Activated CD8-positive, alpha-beta T cell treated with anti-CD3 and anti-CD28 coated beads, Interleukin-2, amount 10 ng/mL, durations not matched to agents 7 days and 5 days (primary cell): Measurements from ENCODE around the gene LHFPL2. TPM values are rescaled to one million over a fixed set of nuclear protein-coding genes. Genes with fewer than 3 reads are reported as not detected.

Experiments used
- ATAC-seq: fragments of 150-1000 bp; cut with Tn5 transposase; one replicate; pipeline ENCODE4 v1.10.0; 2021; ENCODE audit warnings: moderate library complexity
- CTCF ChIA-PET: fragments of 350-600 bp; sonication (Branson Sonifier 250); formaldehyde crosslinking; loops from one replicate; lab custom pipeline; 2021; ENCODE audit warnings: antibody characterized with exemption; lab: Charles Lee
- POLR2A ChIA-PET: fragments of 350-600 bp; sonication (Branson Sonifier 250); formaldehyde crosslinking; loops from one replicate; lab custom pipeline; 2021; ENCODE audit warnings: antibody characterized with exemption; lab: Charles Lee
- DNase-seq: peaks from one replicate; pipeline ENCODE4 v3.0.0-alpha.2; 2020
- H3K27ac Mint-ChIP-seq: one replicate; pipeline ENCODE4 v1.8.0; 2021; ENCODE audit warnings: mild to moderate bottlenecking, mixed read lengths
- H3K27me3 Mint-ChIP-seq: one replicate; pipeline ENCODE4 v1.8.0; 2021; ENCODE audit warnings: low read depth, mixed read lengths
- H3K36me3 Mint-ChIP-seq: one replicate; pipeline ENCODE4 v1.8.0; 2021; ENCODE audit warnings: low read depth, mixed read lengths
- H3K4me1 Mint-ChIP-seq: one replicate; pipeline ENCODE4 v1.8.0; 2021; ENCODE audit warnings: low read depth, mixed read lengths
- H3K4me3 Mint-ChIP-seq: one replicate; pipeline ENCODE4 v1.8.0; 2021; ENCODE audit warnings: mild to moderate bottlenecking, mixed read lengths
- H3K9me3 Mint-ChIP-seq: one replicate; pipeline ENCODE4 v1.8.0; 2022; ENCODE audit warnings: mixed read lengths; ENCODE audit not compliant: insufficient read depth
- total RNA-seq, 2 experiments: library from RNA; stranded (reverse); gene quantifications; one replicate each; pipeline ENCODE4 v1.2.3, GENCODE V29; 2021

Gene LHFPL2
- total RNA-seq, 2 experiments from 2014 or later = 0.34 TPM; not detected in 1

DNA sequence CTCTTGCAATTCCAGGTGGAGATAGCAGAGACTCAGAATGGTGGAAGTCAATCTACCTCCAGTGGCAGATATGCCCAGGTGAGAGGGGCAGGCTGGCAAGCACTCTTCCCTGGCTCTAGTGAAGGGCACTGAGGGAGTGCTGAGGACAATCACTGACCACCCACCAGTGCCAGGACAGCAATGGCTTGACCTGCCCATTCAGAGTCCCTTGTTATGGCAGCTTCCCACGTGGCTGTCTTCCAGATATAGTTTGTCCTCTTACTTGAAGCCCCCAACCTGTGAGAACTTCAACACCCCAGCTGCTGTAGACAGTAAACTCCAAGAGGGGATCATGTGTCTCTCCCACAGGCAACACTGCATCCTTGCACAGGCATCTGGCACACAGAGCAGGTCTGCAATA, 104.7 kb downstream of the LHFPL2 start:
- Mint-ChIP-seq H3K27ac (no peak overlapping the region), H3K36me3 (no peaks in the 10 kb centered on the region), H3K4me1 (no peaks in the 10 kb centered on the region), H3K27me3 (no peaks in the 10 kb centered on the region), H3K9me3 (no peaks in the 10 kb centered on the region), H3K4me3 (no peak overlapping the region)
- DNase-seq (no peak), ATAC-seq (no peak)
- ChIA-PET CTCF (no interaction called here), POLR2A (no interaction called here)

- DNase-seq (no peak), ATAC-seq (no peak)
- no peaks in the 10 kb centered on the region for H3K27me3 Mint-ChIP-seq
- H3K36me3 Mint-ChIP-seq = no peaks in the 10 kb centered on the region
- no peaks in the 10 kb centered on the region for H3K9me3 Mint-ChIP-seq
- ChIA-PET POLR2A (no interaction called here), CTCF (no interaction called here)
- H3K4me1 Mint-ChIP-seq = no peaks in the 10 kb centered on the region
- no peak overlapping the region for H3K27ac Mint-ChIP-seq
- no peak overlapping the region for H3K4me3 Mint-ChIP-seq
These were observed 105.3 kb downstream of the LHFPL2 start for GRCh38 chr5:78543292-78543691.

DNA sequence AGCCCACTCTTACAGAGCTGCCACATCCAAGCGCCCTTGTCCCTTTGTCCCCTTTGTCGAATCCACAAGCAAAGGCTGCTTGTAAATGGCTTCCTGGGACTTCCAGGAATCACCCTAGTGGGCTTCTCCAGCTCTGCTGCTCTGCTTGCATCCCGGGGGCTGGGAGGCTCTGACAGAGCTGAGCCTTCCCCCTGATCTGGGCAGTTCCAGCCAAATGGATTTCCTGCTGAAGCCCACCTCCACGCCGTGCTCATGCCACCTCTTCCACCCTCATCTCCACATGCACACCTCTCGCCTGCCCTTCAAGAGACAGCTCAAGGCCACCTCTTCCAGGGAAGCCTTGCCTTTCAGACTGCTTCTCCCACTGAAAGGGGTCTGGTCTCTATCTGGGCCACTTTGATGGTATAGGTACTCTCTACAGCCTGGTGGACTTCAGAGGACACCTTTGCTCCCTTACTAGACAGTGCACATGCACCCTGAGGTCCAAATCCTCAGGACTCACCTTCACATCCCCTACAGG, 106.2 kb downstream of the LHFPL2 start:
- no peak overlapping the region for H3K4me3 Mint-ChIP-seq
- CTCF ChIA-PET = interaction anchor here (1.5 kb wide), 1 partner anchor 9 kb away, joined by 5 read pairs; no protein-coding TSS in a partner anchor
- H3K4me1 Mint-ChIP-seq = no peaks in the 10 kb centered on the region

DNA sequence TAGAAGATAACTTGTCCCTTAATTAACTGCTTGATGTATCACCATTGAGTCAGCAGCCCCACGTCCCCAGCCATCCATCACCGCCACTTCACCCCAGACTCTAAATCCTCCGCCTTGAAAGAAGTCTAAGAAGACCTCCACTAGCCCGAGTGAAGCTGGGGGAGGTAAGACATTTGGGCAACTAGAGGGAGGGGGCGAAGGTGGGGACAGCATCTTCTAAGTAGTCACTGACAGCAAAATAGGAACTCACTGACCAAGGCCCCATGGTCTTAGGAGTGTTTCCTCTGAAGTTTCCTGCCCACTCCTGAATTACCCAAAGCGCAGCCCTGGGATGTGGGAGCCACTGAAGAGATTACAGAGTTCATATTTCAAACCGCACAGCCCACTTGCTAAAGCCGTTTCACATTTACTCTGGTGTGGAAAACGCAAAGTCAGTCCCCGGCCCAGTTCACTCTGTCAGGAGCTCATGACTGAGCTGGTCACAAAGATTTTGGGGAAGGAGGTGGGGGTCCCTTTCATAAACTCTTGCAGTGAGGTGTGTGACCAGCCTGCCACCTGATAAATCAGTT, 107.4 kb downstream of the LHFPL2 start:
- Mint-ChIP-seq H3K27me3 (peaks cover 3% of the 10 kb centered on the region), H3K9me3 (no peaks in the 10 kb centered on the region), H3K4me3 (no peak overlapping the region), H3K4me1 (no peaks in the 10 kb centered on the region), H3K36me3 (no peaks in the 10 kb centered on the region), H3K27ac (no peak overlapping the region)
- ChIA-PET CTCF (interaction anchor here (1.5 kb wide), 1 partner anchor 8 kb away, joined by 5 read pairs; no protein-coding TSS in a partner anchor), POLR2A (interaction anchor here (0.6 kb wide), 1 partner anchor 15 kb away, joined by 9 read pairs; no protein-coding TSS in a partner anchor)
- ATAC-seq (no peak), DNase-seq (no peak)

More for the DNA sequence above, 106.2 kb downstream of the LHFPL2 start:
- no peak for DNase-seq
- Mint-ChIP-seq H3K27ac (no peak overlapping the region), H3K36me3 (no peaks in the 10 kb centered on the region), H3K27me3 (peaks cover 2% of the 10 kb centered on the region), H3K9me3 (no peaks in the 10 kb centered on the region)
- no peak for ATAC-seq
- POLR2A ChIA-PET = no interaction called here

DNA sequence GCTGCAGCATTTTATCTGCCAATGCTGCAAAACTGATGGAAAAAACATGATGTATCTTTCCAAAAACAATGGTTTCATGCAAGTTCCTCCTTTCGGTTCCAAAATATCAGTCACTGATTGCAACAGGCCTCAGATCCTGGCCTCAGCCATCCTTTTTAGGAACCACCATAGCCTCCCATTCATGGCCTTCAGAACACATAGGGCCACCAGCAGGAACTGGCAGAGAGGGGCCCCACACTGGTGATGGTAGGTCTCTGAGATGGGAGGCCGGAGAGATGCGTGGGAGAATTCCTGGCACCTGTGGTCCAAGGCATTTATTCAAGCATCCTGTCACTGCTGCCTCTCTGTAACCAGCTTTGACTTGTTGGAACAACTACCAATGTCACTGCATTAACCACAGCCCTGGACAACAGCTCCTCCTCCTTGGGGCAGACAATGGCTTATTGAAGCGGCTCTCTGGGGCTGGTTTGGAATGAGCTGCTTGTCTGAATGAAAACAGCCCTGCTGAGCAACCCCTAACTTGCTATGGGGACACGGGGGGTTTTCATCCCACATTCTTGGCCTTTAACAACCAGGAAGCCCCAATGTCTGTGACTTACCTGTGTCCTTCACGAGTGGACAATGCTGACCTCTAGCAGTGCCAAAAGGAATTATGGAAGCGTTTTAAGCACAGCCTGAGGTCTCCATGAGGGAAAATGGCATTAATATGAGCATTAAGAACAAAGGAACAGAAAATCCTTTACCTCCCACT, 108.1 kb downstream of the LHFPL2 start:
- Mint-ChIP-seq H3K4me3 (no peak overlapping the region), H3K27me3 (peaks cover 3% of the 10 kb centered on the region), H3K4me1 (no peaks in the 10 kb centered on the region), H3K9me3 (no peaks in the 10 kb centered on the region), H3K27ac (no peak overlapping the region), H3K36me3 (no peaks in the 10 kb centered on the region)
- CTCF ChIA-PET = no interaction called here
- POLR2A ChIA-PET = no interaction called here
- ATAC-seq (no peak), DNase-seq (no peak)

DNA sequence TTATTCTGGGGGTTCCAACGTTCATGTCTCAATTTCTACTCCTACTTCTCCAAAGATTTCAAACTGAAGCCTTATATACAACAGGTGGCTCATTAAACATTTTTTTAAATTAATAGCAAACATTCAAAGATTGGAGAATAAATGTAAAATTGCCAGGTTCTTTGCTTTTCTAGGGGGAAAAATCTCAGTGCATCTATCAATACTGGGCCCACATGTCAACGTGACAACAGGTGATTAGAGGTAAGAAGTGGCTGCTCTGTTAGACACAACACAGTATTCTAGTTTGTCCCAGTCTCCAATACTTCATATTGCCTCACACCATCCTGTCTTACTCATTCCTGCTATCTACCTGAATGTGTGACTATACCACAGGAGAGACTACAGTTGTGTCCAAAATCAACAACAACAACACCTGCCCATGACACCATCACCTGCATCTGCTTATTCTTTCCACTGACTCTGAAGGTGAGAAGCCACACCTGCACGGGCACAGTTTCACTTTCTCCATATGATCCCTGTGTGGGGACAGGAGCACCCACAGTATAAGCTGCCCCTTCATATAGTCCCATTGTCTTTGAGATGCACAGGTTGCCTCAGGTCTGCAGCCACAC, 110.2 kb downstream of the LHFPL2 start:
- H3K9me3 Mint-ChIP-seq = no peaks in the 10 kb centered on the region
- DNase-seq (no peak), ATAC-seq (no peak)
- H3K27me3 Mint-ChIP-seq = peaks cover 3% of the 10 kb centered on the region
- H3K4me3 Mint-ChIP-seq = no peak overlapping the region
- ChIA-PET CTCF (no interaction called here), POLR2A (interaction anchor here (0.6 kb wide), 1 partner anchor 709 kb away, joined by 4 read pairs; no protein-coding TSS in a partner anchor)
- no peak overlapping the region for H3K27ac Mint-ChIP-seq
- H3K4me1 Mint-ChIP-seq = no peaks in the 10 kb centered on the region
- H3K36me3 Mint-ChIP-seq = no peaks in the 10 kb centered on the region

DNA sequence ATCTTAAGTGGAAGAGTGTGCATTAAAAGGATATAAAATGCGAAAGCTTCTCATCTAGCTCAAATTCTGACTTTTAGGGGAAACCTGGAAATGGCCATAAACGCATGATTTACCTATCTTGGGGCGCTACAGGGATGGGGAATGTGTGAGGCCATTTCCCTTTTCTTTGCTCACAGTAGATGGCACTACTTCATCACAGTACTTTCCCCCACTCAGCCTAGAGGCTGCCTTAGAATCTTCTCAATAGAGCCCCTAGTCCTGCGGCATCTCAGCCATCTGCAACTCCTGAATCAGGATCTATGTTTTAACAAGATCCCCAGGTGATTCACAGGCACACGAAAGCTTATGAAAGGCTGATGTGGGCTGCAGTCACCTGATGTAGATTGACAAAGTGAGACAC, 110.8 kb downstream of the LHFPL2 start:
- ChIA-PET POLR2A (no interaction called here), CTCF (no interaction called here)
- Mint-ChIP-seq H3K36me3 (no peaks in the 10 kb centered on the region), H3K9me3 (no peaks in the 10 kb centered on the region), H3K4me3 (no peak overlapping the region), H3K4me1 (no peaks in the 10 kb centered on the region), H3K27ac (no peak overlapping the region), H3K27me3 (peaks cover 3% of the 10 kb centered on the region)
- no peak for ATAC-seq
- DNase-seq = no peak

- POLR2A ChIA-PET = no interaction called here
- Mint-ChIP-seq H3K4me3 (no peak overlapping the region), H3K36me3 (no peaks in the 10 kb centered on the region), H3K27ac (no peak overlapping the region), H3K27me3 (peaks cover 3% of the 10 kb centered on the region), H3K4me1 (no peaks in the 10 kb centered on the region), H3K9me3 (no peaks in the 10 kb centered on the region)
- ATAC-seq = no peak
- CTCF ChIA-PET = no interaction called here
- no peak for DNase-seq
These were observed 111.2 kb downstream of the LHFPL2 start for GRCh38 chr5:78537411-78537810.

DNA sequence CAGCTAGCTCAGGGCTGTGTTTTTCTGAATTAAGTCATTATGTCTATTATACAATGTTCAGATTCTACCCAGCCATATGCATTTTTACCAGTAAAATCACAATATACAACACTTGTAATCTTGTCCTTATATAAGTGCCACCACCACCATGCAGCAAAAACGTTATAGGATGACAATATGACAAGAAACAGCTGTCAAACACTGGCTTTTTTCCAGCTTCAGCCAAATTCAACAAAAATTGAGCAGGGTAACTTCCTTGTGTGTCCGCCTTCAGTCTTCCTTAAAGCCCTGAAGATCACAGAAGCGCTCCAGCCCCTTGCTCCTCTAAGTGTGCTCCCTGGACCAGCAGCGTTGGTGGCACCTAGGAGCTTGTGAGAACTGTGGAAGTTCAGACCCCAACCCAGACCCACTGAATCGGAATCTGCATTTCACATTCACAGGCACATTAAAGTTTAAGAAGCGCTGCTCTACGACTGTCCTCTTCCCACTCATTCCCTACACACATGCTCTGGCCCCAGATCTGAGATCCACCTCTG, 111.8 kb downstream of the LHFPL2 start:
- DNase-seq (no peak), ATAC-seq (no peak)
- H3K27ac Mint-ChIP-seq = no peak overlapping the region
- H3K9me3 Mint-ChIP-seq = no peaks in the 10 kb centered on the region
- ChIA-PET POLR2A (interaction anchor here (0.9 kb wide), 1 partner anchor 33 kb away, joined by 3 read pairs; no protein-coding TSS in a partner anchor), CTCF (no interaction called here)
- H3K36me3 Mint-ChIP-seq = no peaks in the 10 kb centered on the region
- H3K4me1 Mint-ChIP-seq = no peaks in the 10 kb centered on the region
- no peak overlapping the region for H3K4me3 Mint-ChIP-seq
- H3K27me3 Mint-ChIP-seq = peaks cover 3% of the 10 kb centered on the region

GRCh38 chr5:78534905-78535200, 113.7 kb downstream of the LHFPL2 start:
- Mint-ChIP-seq H3K4me3 (no peak overlapping the region), H3K27me3 (peaks cover 5% of the 10 kb centered on the region), H3K4me1 (no peaks in the 10 kb centered on the region), H3K27ac (no peak overlapping the region), H3K9me3 (no peaks in the 10 kb centered on the region), H3K36me3 (no peaks in the 10 kb centered on the region)
- DNase-seq (no peak), ATAC-seq (no peak)
- ChIA-PET POLR2A (no interaction called here), CTCF (no interaction called here)

DNA sequence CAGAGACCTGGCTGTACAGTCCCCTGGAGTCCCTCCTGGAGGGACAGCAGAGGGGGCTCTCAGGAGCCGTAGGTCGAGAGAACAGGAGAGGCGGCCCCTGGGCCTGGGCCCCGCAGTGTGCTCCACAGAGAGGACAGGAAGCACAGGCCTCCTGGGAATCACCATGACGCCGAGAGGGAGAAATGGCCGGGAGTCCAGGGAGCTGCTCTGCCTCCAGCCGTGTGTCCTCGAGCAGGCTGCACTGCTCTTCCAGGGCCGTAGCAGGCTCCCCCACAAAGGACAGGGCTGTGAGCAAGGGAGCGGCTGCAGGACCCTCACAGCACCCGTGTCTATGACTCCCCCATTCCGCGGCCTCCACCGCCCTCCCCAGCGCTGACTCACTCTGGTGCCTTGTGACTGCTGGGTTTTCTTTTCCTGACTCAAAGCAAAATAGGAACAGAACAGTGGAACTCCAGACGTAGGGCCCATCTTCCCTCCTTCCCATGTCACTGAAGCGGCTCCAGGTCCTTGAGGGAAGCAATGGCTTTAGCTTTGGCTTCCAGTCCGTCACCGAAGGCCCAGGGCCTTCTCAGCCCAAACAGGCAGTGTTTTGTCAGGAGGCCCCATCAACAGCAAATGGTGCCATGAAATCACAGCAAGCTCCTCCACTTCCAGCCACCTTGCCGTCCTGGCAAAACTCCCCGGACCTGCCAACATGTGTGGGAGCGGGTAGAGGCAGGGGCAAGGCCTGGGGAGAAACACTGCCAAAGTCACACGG, 114.2 kb downstream of the LHFPL2 start:
- H3K4me3 Mint-ChIP-seq = no peak overlapping the region
- ATAC-seq (no peak), DNase-seq (no peak)
- no peaks in the 10 kb centered on the region for H3K9me3 Mint-ChIP-seq
- H3K36me3 Mint-ChIP-seq = no peaks in the 10 kb centered on the region
- ChIA-PET CTCF (no interaction called here), POLR2A (no interaction called here)
- H3K27me3 Mint-ChIP-seq = peaks cover 5% of the 10 kb centered on the region
- H3K4me1 Mint-ChIP-seq = no peaks in the 10 kb centered on the region
- H3K27ac Mint-ChIP-seq = no peak overlapping the region
